ENCODE data around the gene SHMT2. TPM values are rescaled to one million over a fixed set of nuclear protein-coding genes. Genes with fewer than 3 reads are reported as not detected.

The SHMT2 gene
- total and polyA plus RNA-seq, 2 donors (not counting 3 experiments of a cell fraction or from before 2014, with no cell fraction given) = 155 to 243 TPM

GRCh38 chr12:57188090-57188425 is 41.5 kb upstream of the SHMT2 start:
- H4K20me1 ChIP-seq (replicated peaks; ENCODE audit: control insufficient read depth, extremely low read depth, insufficient read depth, low read length) = no peaks in the 10 kb centered on the region
- dilution Hi-C loops (cut with MboI; ENCODE audit: extremely low pct_ligation_motif_present, low sequenced_read_pairs) = no loop called here

GRCh38 chr12:57190037-57190436 is 39.5 kb upstream of the SHMT2 start:
- no TSS peak for BruUV-seq (replicated peaks)
- no peak for FAIRE-seq
- peak; percentile 29 for DNase-seq (ENCODE audit: low read depth, low spot score)
- no peaks in the 10 kb centered on the region for H3K27me3 ChIP-seq (ENCODE audit: control insufficient read depth in 2 of 2, insufficient read depth in 2 of 2, low read length in 2 of 2)
- H3K27ac ChIP-seq (ENCODE audit: insufficient read depth, low read depth, low read length) = no peak overlapping the region
- no peaks in the 10 kb centered on the region for H3K36me3 ChIP-seq (ENCODE audit: control insufficient read depth in 2 of 2, extremely low read depth in 1 of 2, insufficient read depth in 2 of 2, low read length in 2 of 2)
- H4K20me1 ChIP-seq (replicated peaks; ENCODE audit: control insufficient read depth, extremely low read depth, insufficient read depth, low read length) = no peaks in the 10 kb centered on the region
- ChIA-PET POLR2A (no interaction called here), CTCF (interaction anchor here (0.9 to 10.0 kb wide), 5 partner anchors 18 to 78 kb away, joined by 3 to 109 read pairs (median 4); partner anchors contain the start of gene LRP1)
- H3K9ac ChIP-seq (replicated peaks; ENCODE audit: extremely low read depth, insufficient read depth, low read length) = no peak overlapping the region
- H3K4me1 ChIP-seq (ENCODE audit: control insufficient read depth, extremely low read depth, insufficient read depth, low read length) = no peaks in the 10 kb centered on the region
- no peak overlapping the region for H2AFZ ChIP-seq (ENCODE audit: low read depth, low read length)
- dilution Hi-C loops (cut with MboI; ENCODE audit: extremely low pct_ligation_motif_present, low sequenced_read_pairs) = no loop called here
- intact Hi-C loops (cut with micrococcal nuclease) = no loop called here
- H3K9me1 ChIP-seq (replicated peaks; ENCODE audit: control insufficient read depth, extremely low read depth, insufficient read depth, low read length) = no peaks in the 10 kb centered on the region
- no peaks in the 10 kb centered on the region for H3K9me3 ChIP-seq (replicated peaks; ENCODE audit: control insufficient read depth, insufficient read depth, low read length)
- H3K79me2 ChIP-seq (ENCODE audit: control insufficient read depth, insufficient read depth, low read length) = no peaks in the 10 kb centered on the region
- no peak overlapping the region for H3K4me2 ChIP-seq (ENCODE audit: insufficient read depth, low read length)
- no peak for TF ChIP-seq GATA2 (IDR thresholded peaks at IDR 0.05; ENCODE audit: insufficient read depth, insufficient read length, low read depth, low read length)
- TF ChIP-seq POLR2A (IDR thresholded peaks at IDR 0.05; ENCODE audit: low read depth, low read length) = no peak
- TF ChIP-seq MYC (IDR thresholded peaks at IDR 0.05; ENCODE audit: low read depth, low read length) = no peak
- no peak for TF ChIP-seq MAX (IDR thresholded peaks at IDR 0.05; ENCODE audit: insufficient read depth, insufficient read length)
- no peak for TF ChIP-seq FOS (IDR thresholded peaks at IDR 0.05; ENCODE audit: borderline replicate concordance, insufficient read depth, low read length)
- no peak for TF ChIP-seq JUN (IDR thresholded peaks at IDR 0.05; ENCODE audit: borderline replicate concordance, insufficient read depth, insufficient read length, low read depth)
- no peak for TF ChIP-seq EZH2 (IDR thresholded peaks at IDR 0.05; ENCODE audit: borderline replicate concordance, low read depth, low read length, severe bottlenecking)
- no peak for TF ChIP-seq POLR2AphosphoS5 (IDR thresholded peaks at IDR 0.05; ENCODE audit: insufficient read depth, low read depth, low read length)
- TF ChIP-seq CTCF (IDR thresholded peaks at IDR 0.05; ENCODE audit: extremely low read depth in 1 of 2, insufficient read depth in 1 of 2, low read depth in 1 of 2, low read length in 2 of 2) = no peak
- H3K4me3 ChIP-seq (replicated peaks in 1 of 3; ENCODE audit: insufficient read depth in 1 of 3, low read depth in 1 of 3, low read length in 3 of 3) = no peak overlapping the region

More at GRCh38 chr12:57188090-57188425, 41.5 kb upstream of the SHMT2 start:
- no peaks in the 10 kb centered on the region for H3K9me1 ChIP-seq (replicated peaks; ENCODE audit: control insufficient read depth, extremely low read depth, insufficient read depth, low read length)
- H2AFZ ChIP-seq (ENCODE audit: low read depth, low read length) = no peak overlapping the region
- TF ChIP-seq FOS (IDR thresholded peaks at IDR 0.05; ENCODE audit: borderline replicate concordance, insufficient read depth, low read length) (no peak), MYC (IDR thresholded peaks at IDR 0.05; ENCODE audit: low read depth, low read length) (no peak), JUN (IDR thresholded peaks at IDR 0.05; ENCODE audit: borderline replicate concordance, insufficient read depth, insufficient read length, low read depth) (no peak), POLR2AphosphoS5 (IDR thresholded peaks at IDR 0.05; ENCODE audit: insufficient read depth, low read depth, low read length) (no peak), MAX (IDR thresholded peaks at IDR 0.05; ENCODE audit: insufficient read depth, insufficient read length) (no peak)
- no peaks in the 10 kb centered on the region for H3K27me3 ChIP-seq (ENCODE audit: control insufficient read depth in 2 of 2, insufficient read depth in 2 of 2, low read length in 2 of 2)
- no peaks in the 10 kb centered on the region for H3K4me1 ChIP-seq (ENCODE audit: control insufficient read depth, extremely low read depth, insufficient read depth, low read length)
- H3K79me2 ChIP-seq (ENCODE audit: control insufficient read depth, insufficient read depth, low read length) = no peaks in the 10 kb centered on the region
- no peaks in the 10 kb centered on the region for H3K36me3 ChIP-seq (ENCODE audit: control insufficient read depth in 2 of 2, extremely low read depth in 1 of 2, insufficient read depth in 2 of 2, low read length in 2 of 2)
- FAIRE-seq = no peak
- intact Hi-C loops (cut with micrococcal nuclease) = no loop called here
- ChIA-PET CTCF (interaction anchor here (1.1 to 10.3 kb wide), 4 partner anchors 16 to 118 kb away, joined by 5 to 164 read pairs (median 57); no protein-coding TSS in a partner anchor), POLR2A (no interaction called here)
- H3K9ac ChIP-seq (replicated peaks; ENCODE audit: extremely low read depth, insufficient read depth, low read length) = no peak overlapping the region
- BruUV-seq (replicated peaks) = no TSS peak
- DNase-seq (ENCODE audit: low read depth, low spot score) = no peak
- H3K4me2 ChIP-seq (ENCODE audit: insufficient read depth, low read length) = no peak overlapping the region
- H3K4me3 ChIP-seq (replicated peaks in 1 of 3; ENCODE audit: insufficient read depth in 1 of 3, low read depth in 1 of 3, low read length in 3 of 3) = no peak overlapping the region
- H3K27ac ChIP-seq (ENCODE audit: insufficient read depth, low read depth, low read length) = no peak overlapping the region
- no peaks in the 10 kb centered on the region for H3K9me3 ChIP-seq (replicated peaks; ENCODE audit: control insufficient read depth, insufficient read depth, low read length)
